Lung (tissue), 12 donors: ENCODE measurements around the gene MINDY4B. TPM values are rescaled to one million over a fixed set of nuclear protein-coding genes. Genes with fewer than 3 reads are reported as not detected.
"Not testable (repeated sequence)": the region's sequence is repeated elsewhere in the genome, so short reads cannot be mapped to it uniquely, and the experiment has no call there.

Source experiments
- ATAC-seq: fragments of 200-7000 bp; cut with Tn5 transposase; one replicate; pipeline ENCODE4 v1.9.1; 2020; ENCODE audit warnings: moderate number of reproducible peaks; ENCODE audit not compliant: insufficient read depth, low FRiP score
- DNase-seq, 3 donors: peaks; one replicate each; pipeline ENCODE4 v3.0.0-alpha.2; 2013 to 2017
- H3K27ac ChIP-seq, 2 donors: one replicate each; pipeline ENCODE4 v1.5.1; 2013; ENCODE audit warnings: mild to moderate bottlenecking in 2 of 2, moderate library complexity in 2 of 2, control low read depth in 1 of 2, inconsistent platforms in 1 of 2, low read depth in 1 of 2, low read length in 1 of 2
- H3K27me3 ChIP-seq, 3 donors: one replicate each; pipeline ENCODE4 v1.5.1; 2013; ENCODE audit warnings: low read length in 2 of 3; ENCODE audit not compliant: control insufficient read depth in 3 of 3, insufficient read depth in 3 of 3
- H3K36me3 ChIP-seq, 4 donors: one replicate each; pipeline ENCODE4 v1.5.1; 2013; ENCODE audit warnings: low read length in 4 of 4, mild to moderate bottlenecking in 1 of 4, moderate library complexity in 1 of 4; ENCODE audit not compliant: control insufficient read depth in 4 of 4, insufficient read depth in 4 of 4
- H3K4me1 ChIP-seq, 5 donors: one replicate each; pipeline ENCODE4 v1.5.1; 2013; ENCODE audit warnings: low read length in 5 of 5, mild to moderate bottlenecking in 2 of 5, moderate library complexity in 1 of 5; ENCODE audit not compliant: control insufficient read depth in 5 of 5, insufficient read depth in 5 of 5
- H3K4me3 ChIP-seq: one replicate; pipeline ENCODE4 v1.5.1; 2013; ENCODE audit warnings: mild to moderate bottlenecking, control low read depth, moderate library complexity
- H3K9ac ChIP-seq, 2 donors: one replicate each; pipeline ENCODE4 v1.5.1; 2013; ENCODE audit warnings: low read length in 2 of 2, control low read depth in 1 of 2; ENCODE audit not compliant: insufficient read depth in 1 of 2
- H3K9me3 ChIP-seq, 4 donors: one replicate each; pipeline ENCODE4 v1.5.1; 2013; ENCODE audit warnings: low read length in 3 of 4, mild to moderate bottlenecking in 1 of 4, moderate library complexity in 1 of 4; ENCODE audit not compliant: control insufficient read depth in 4 of 4, insufficient read depth in 3 of 4
- WGBS, 2 donors: extraction: QIAGEN DNeasy Blood & Tissue Kit; methylation state at CpG; one replicate each; pipeline ENCODE4 v1.1.7; 2013; 5-methylcytosine and 5-hydroxymethylcytosine counted together
- polyA plus RNA-seq, 2 donors: library from polyadenylated mRNA; stranded (reverse); fragments of 200-250 nt; gene quantifications; one replicate each; pipeline ENCODE4 v1.2.1, GENCODE V29; 2013
- total RNA-seq, 2 donors: library from RNA; depleted of rRNA in 1 of 2; stranded (reverse); fragments of >200 nt in 1 of 2; gene quantifications; one replicate each; pipeline ENCODE4 v1.2.1, GENCODE V29; 2014 to 2021
- TF ChIP-seq, protein P1 (sequence below): IDR thresholded peaks from 2 replicates; pipeline ENCODE4 v1.5.1; 2012; ENCODE audit warnings: mild to moderate bottlenecking; ENCODE audit errors: control extremely low read depth, extremely low read depth
- donor health status: control.
- donor health status: control.
- donor health status: Bipolar disorder and iron deficiency.
- donor health status: healthy.
- donor health status: DM: yes; HTN: yes; CAD: no.

The MINDY4B gene
- total and polyA plus RNA-seq, 4 donors, result not detected

DNA sequence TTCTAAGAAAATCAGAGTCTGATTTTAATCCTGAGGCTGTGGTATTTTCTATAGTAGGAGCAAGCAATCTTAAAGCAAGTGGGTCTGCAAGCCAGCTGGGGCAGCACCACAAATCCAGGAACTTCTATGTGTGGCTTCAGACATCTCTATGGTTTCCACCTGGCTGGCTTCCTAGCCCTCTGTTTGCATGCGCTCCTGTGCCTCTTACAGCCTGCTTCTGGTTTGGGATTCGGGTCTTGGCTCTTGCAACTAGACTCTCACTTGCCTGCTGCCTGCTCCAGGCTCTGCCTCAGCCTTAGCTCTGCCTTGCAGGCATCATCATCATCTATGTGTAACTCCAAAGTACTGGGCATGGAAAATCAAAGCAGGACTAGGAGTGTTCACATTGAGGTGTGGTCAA, 43.4 kb downstream of the MINDY4B start:
- Histone ChIP-seq H3K27me3 (no peaks in the 10 kb centered on the region), H3K9me3 (no peaks in the 10 kb centered on the region), H3K4me3 (no peak overlapping the region), H3K4me1 (peaks cover 0 to 2% (median 0%) of the 10 kb centered on the region in 5 donors), H3K36me3 (no peaks in the 10 kb centered on the region), H3K27ac (no peak overlapping the region), H3K9ac (no peak overlapping the region)
- WGBS, 2 donors, result 62 to 80% methylated on average over 2 of the region's 2 CpGs
- TF ChIP-seq, protein P1, sequence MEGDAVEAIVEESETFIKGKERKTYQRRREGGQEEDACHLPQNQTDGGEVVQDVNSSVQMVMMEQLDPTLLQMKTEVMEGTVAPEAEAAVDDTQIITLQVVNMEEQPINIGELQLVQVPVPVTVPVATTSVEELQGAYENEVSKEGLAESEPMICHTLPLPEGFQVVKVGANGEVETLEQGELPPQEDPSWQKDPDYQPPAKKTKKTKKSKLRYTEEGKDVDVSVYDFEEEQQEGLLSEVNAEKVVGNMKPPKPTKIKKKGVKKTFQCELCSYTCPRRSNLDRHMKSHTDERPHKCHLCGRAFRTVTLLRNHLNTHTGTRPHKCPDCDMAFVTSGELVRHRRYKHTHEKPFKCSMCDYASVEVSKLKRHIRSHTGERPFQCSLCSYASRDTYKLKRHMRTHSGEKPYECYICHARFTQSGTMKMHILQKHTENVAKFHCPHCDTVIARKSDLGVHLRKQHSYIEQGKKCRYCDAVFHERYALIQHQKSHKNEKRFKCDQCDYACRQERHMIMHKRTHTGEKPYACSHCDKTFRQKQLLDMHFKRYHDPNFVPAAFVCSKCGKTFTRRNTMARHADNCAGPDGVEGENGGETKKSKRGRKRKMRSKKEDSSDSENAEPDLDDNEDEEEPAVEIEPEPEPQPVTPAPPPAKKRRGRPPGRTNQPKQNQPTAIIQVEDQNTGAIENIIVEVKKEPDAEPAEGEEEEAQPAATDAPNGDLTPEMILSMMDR, result no peak
- DNase-seq (no peak), ATAC-seq (no peak)

DNA sequence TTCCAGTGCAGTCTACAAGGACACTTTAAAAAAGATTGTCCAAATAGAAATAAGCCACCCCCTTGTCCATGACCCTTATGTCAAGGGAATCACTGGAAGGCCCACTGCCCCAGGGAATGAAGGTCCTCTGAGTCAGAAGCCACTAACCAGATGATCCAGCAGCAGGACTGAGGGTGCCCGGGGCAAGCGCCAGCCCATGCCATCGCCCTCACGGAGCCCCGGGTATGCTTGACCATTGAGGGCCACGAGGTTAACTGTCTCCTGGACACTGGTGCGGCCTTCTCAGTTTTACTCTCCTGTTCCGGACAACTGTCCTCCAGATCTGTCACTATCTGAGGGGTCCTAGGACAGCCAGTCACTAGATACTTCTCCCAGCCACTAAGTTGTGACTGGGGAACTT, 47.3 kb downstream of the MINDY4B start:
- 97% methylated on average over 8 of the region's 8 CpGs for WGBS, 2 donors
- H3K9me3 ChIP-seq, H3K27ac ChIP-seq, H3K4me1 ChIP-seq, ATAC-seq, DNase-seq, H3K9ac ChIP-seq, H3K36me3 ChIP-seq, H3K27me3 ChIP-seq, H3K4me3 ChIP-seq: not testable (repeated sequence)

DNA sequence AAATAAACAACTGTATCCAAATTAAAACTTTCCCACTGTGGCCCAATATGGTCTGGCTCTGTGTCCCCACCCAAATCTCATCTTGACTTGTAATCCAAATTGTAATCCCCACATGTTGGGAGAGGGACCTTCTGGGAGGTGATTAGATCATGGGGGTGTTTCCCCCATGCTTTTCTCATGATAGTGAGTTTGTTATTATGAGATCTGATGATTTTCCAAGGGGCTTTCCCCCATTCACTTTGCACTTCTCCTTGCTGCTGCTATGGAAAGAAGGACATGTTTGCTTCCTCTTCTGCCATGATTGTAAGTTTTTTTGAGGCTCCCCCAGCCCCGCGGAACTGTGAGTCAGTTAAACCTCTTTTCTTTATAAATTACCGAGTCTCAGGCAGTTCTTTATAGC, 55.0 kb downstream of the MINDY4B start:
- Histone ChIP-seq H3K9me3 (peaks cover 0 to 3% (median 0%) of the 10 kb centered on the region in 4 donors), H3K9ac (no peak overlapping the region), H3K4me3 (no peak overlapping the region), H3K4me1 (no peaks in the 10 kb centered on the region), H3K36me3 (no peaks in the 10 kb centered on the region), H3K27ac (no peak overlapping the region), H3K27me3 (no peaks in the 10 kb centered on the region)
- TF ChIP-seq, protein P1, result no peak
- DNase-seq, result no peak
- WGBS, 2 donors, result 96 to 98% methylated on average over 3 of the region's 3 CpGs
- ATAC-seq, result no peak

DNA sequence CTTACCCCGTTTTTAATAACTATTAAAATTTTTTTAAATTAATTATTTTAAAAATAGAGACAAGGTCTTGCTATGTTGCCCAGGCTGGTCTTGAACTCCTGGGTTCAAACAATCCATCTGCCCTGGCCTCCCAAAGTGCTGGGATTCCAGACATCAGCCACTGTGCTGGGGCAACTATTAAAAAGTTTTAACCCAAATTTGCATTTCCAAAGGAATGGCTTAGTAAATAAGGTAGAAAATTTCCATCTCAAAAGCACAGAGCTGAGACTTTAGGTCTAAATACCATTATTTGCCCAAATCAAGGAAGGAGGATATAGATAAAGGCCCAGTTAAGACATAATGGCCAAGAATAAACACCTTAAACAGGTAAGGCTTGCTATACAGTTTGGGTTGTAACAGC, 56.4 kb downstream of the MINDY4B start:
- no peak overlapping the region for H3K27ac ChIP-seq
- TF ChIP-seq, protein P1, result no peak
- H3K9me3 ChIP-seq, result peaks cover 0 to 3% (median 0%) of the 10 kb centered on the region in 4 donors
- WGBS, 2 donors, result 65 to 84% methylated on average over 1 of the region's 1 CpG
- H3K4me3 ChIP-seq, result no peak overlapping the region
- H3K4me1 ChIP-seq, result no peaks in the 10 kb centered on the region
- DNase-seq (no peak), ATAC-seq (no peak)
- no peaks in the 10 kb centered on the region for H3K36me3 ChIP-seq
- H3K9ac ChIP-seq, result no peak overlapping the region
- H3K27me3 ChIP-seq, result no peaks in the 10 kb centered on the region
